GM18907 (cell line): Measurements from ENCODE around the gene OSTN.
"Not testable (repeated sequence)": the region's sequence is repeated elsewhere in the genome, so short reads cannot be mapped to it uniquely, and the experiment has no call there.

ENCODE experiments used
- ATAC-seq: cut with Tn5 transposase; IDR thresholded peaks from one replicate; pipeline ENCODE4 v1.9.1; 2021; ENCODE audit warnings: mild to moderate bottlenecking, moderate library complexity; ENCODE audit not compliant: unreplicated experiment

Gene OSTN

GRCh38 chr3:191198932-191199331 is at the start of gene OSTN:
OSTN (plus strand) TSS chr3:191199241; CDS start chr3:191212533, 13,292 bp downstream.
- no peak for ATAC-seq

- ATAC-seq: no peak
Measured at GRCh38 chr3:191151653-191152052, 47.4 kb upstream of the OSTN start.

- no peak for ATAC-seq
Measured at GRCh38 chr3:191154827-191155226, 44.2 kb upstream of the OSTN start.

GRCh38 chr3:191158247-191158646 is 40.8 kb upstream of the OSTN start:
- no peak for ATAC-seq

- ATAC-seq: no peak
Measured at GRCh38 chr3:191158815-191159214, 40.2 kb upstream of the OSTN start.

- no peak for ATAC-seq
Measured at GRCh38 chr3:191165802-191166201, 33.2 kb upstream of the OSTN start.

- ATAC-seq: no peak
Measured at GRCh38 chr3:191166368-191166767, 32.7 kb upstream of the OSTN start.

- no peak for ATAC-seq
Measured at GRCh38 chr3:191169566-191169965, 29.5 kb upstream of the OSTN start.

- ATAC-seq: peak; percentile 85
Measured at GRCh38 chr3:191170097-191170496, 28.9 kb upstream of the OSTN start.

GRCh38 chr3:191175102-191175501 is 23.9 kb upstream of the OSTN start:
- ATAC-seq: no peak

GRCh38 chr3:191176038-191176785 is 22.8 kb upstream of the OSTN start:
- ATAC-seq: no peak

GRCh38 chr3:191185382-191185781 is 13.7 kb upstream of the OSTN start:
- not testable (repeated sequence) for ATAC-seq

GRCh38 chr3:191188246-191188645 is 10.8 kb upstream of the OSTN start:
- not testable (repeated sequence) for ATAC-seq

GRCh38 chr3:191192270-191192669 is 6.8 kb upstream of the OSTN start:
- ATAC-seq: not testable (repeated sequence)

GRCh38 chr3:191192941-191193340 is 6.1 kb upstream of the OSTN start:
- ATAC-seq: no peak

GRCh38 chr3:191197761-191198306 is 1.2 kb upstream of the OSTN start:
- no peak for ATAC-seq

GRCh38 chr3:191198480-191198879 is 561 bp upstream of the OSTN start:
- no peak for ATAC-seq

- no peak for ATAC-seq
Measured at GRCh38 chr3:191210032-191210431, 11.0 kb downstream of the OSTN start.

GRCh38 chr3:191216510-191216909 is 17.5 kb downstream of the OSTN start:
- no peak for ATAC-seq

- no peak for ATAC-seq
Measured at GRCh38 chr3:191217301-191217700, 18.3 kb downstream of the OSTN start.

GRCh38 chr3:191220908-191221307 is 21.9 kb downstream of the OSTN start:
- no peak for ATAC-seq

- no peak for ATAC-seq
Measured at GRCh38 chr3:191221638-191222037, 22.6 kb downstream of the OSTN start.

GRCh38 chr3:191227541-191227940 is 28.5 kb downstream of the OSTN start:
- ATAC-seq: no peak
